ENCODE results near the gene HESX1. TPM values are rescaled to one million over a fixed set of nuclear protein-coding genes. Genes with fewer than 3 reads are reported as not detected.

HESX1 gene
- polyA plus RNA-seq, 1 experiment = 0.46 TPM

- H3K9me3 ChIP-seq (ENCODE audit: control insufficient read depth, insufficient read depth, low read length) = no peaks in the 10 kb centered on the region
- H3K27ac ChIP-seq (ENCODE audit: low read depth, low read length) = no peak overlapping the region
- H3K27me3 ChIP-seq (ENCODE audit: control insufficient read depth, insufficient read depth, low read length) = peaks cover 56% of the 10 kb centered on the region
- no peak for TF ChIP-seq CTCF (IDR thresholded peaks at IDR 0.05; ENCODE audit: low read depth, low read length)
- ChIA-PET POLR2A (interaction anchor here (0.6 kb wide), 1 partner anchor 111 kb away, joined by 10 read pairs; no protein-coding TSS in a partner anchor), CTCF (interaction anchor here (0.5 to 0.9 kb wide), 2 partner anchors 58 to 350 kb away, joined by 3 to 4 read pairs; no protein-coding TSS in a partner anchor)
- no peak for DNase-seq (ENCODE audit: low read depth, low spot score)
- peak overlapping the region; percentile 62 for H3K4me3 ChIP-seq (ENCODE audit: low read depth, low read length)
Measured at GRCh38 chr3:57164217-57164656, 35.5 kb downstream of the HESX1 start.

GRCh38 chr3:57163751-57164150, 36.0 kb downstream of the HESX1 start:
- DNase-seq (ENCODE audit: low read depth, low spot score) = no peak
- Histone ChIP-seq H3K27ac (ENCODE audit: low read depth, low read length) (no peak overlapping the region), H3K27me3 (ENCODE audit: control insufficient read depth, insufficient read depth, low read length) (peaks cover 51% of the 10 kb centered on the region), H3K4me3 (ENCODE audit: low read depth, low read length) (no peak overlapping the region; the same call in 1 of the 2 replicates), H3K9me3 (ENCODE audit: control insufficient read depth, insufficient read depth, low read length) (no peaks in the 10 kb centered on the region)
- TF ChIP-seq CTCF (IDR thresholded peaks at IDR 0.05; ENCODE audit: low read depth, low read length) = no peak
- ChIA-PET CTCF (no interaction called here), POLR2A (interaction anchor here (0.6 kb wide), 1 partner anchor 111 kb away, joined by 10 read pairs; no protein-coding TSS in a partner anchor)

- POLR2A ChIA-PET = no interaction called here
- Histone ChIP-seq H3K4me3 (ENCODE audit: low read depth, low read length) (no peak overlapping the region), H3K27ac (ENCODE audit: low read depth, low read length) (no peak overlapping the region), H3K27me3 (ENCODE audit: control insufficient read depth, insufficient read depth, low read length) (peaks cover 46% of the 10 kb centered on the region), H3K9me3 (ENCODE audit: control insufficient read depth, insufficient read depth, low read length) (no peaks in the 10 kb centered on the region)
- CTCF ChIA-PET = no interaction called here
- TF ChIP-seq CTCF (IDR thresholded peaks at IDR 0.05; ENCODE audit: low read depth, low read length) = no peak
- DNase-seq (ENCODE audit: low read depth, low spot score) = no peak
Measured at GRCh38 chr3:57161915-57162314, 37.9 kb downstream of the HESX1 start.

- POLR2A ChIA-PET = no interaction called here
- CTCF ChIA-PET = interaction anchor here (0.8 to 1.7 kb wide), 2 partner anchors 10 to 13 kb away, joined by 3 to 7 read pairs; no protein-coding TSS in a partner anchor
- no peak for TF ChIP-seq CTCF (IDR thresholded peaks at IDR 0.05; ENCODE audit: low read depth, low read length)
- no peak for DNase-seq (ENCODE audit: low read depth, low spot score)
- H3K27me3 ChIP-seq (ENCODE audit: control insufficient read depth, insufficient read depth, low read length) = peaks cover 45% of the 10 kb centered on the region
- no peaks in the 10 kb centered on the region for H3K9me3 ChIP-seq (ENCODE audit: control insufficient read depth, insufficient read depth, low read length)
- H3K27ac ChIP-seq (ENCODE audit: low read depth, low read length) = no peak overlapping the region
- H3K4me3 ChIP-seq (ENCODE audit: low read depth, low read length) = no peak overlapping the region
Measured at GRCh38 chr3:57160765-57161538, 38.8 kb downstream of the HESX1 start.

GRCh38 chr3:57160076-57160764, 39.6 kb downstream of the HESX1 start:
- no peak for DNase-seq (ENCODE audit: low read depth, low spot score)
- Histone ChIP-seq H3K27me3 (ENCODE audit: control insufficient read depth, insufficient read depth, low read length) (peaks cover 45% of the 10 kb centered on the region), H3K9me3 (ENCODE audit: control insufficient read depth, insufficient read depth, low read length) (no peaks in the 10 kb centered on the region), H3K27ac (ENCODE audit: low read depth, low read length) (no peak overlapping the region), H3K4me3 (ENCODE audit: low read depth, low read length) (no peak overlapping the region)
- POLR2A ChIA-PET = no interaction called here
- no peak for TF ChIP-seq CTCF (IDR thresholded peaks at IDR 0.05; ENCODE audit: low read depth, low read length)
- CTCF ChIA-PET = interaction anchor here (0.8 to 1.7 kb wide), 2 partner anchors 11 to 13 kb away, joined by 3 to 7 read pairs; no protein-coding TSS in a partner anchor

Data from AG04450 (cell line).